H1 (cell line): ENCODE results near the gene PCCA.

ENCODE experiments used
- CEBPB ChIP-seq: IDR thresholded peaks from 2 replicates; pipeline ENCODE4 v1.6.1; 2012; ENCODE audit warnings: low read depth, low read length
- CHD1 ChIP-seq: IDR thresholded peaks from 2 replicates; pipeline ENCODE4 v1.6.1; 2012; ENCODE audit warnings: low read depth, low read length, improper control_type of control experiment
- CREB1 ChIP-seq: IDR thresholded peaks from 2 replicates; pipeline ENCODE4 v1.6.1; 2012; ENCODE audit warnings: inconsistent platforms
- CTCF ChIP-seq, 3 experiments: IDR thresholded peaks; 1 replicate in 2 of 3; 2 replicates in 1 of 3; pipeline versions ENCODE4 v1.5.1 to v1.6.1; 2011; ENCODE audit warnings: low read length in 3 of 3, mild to moderate bottlenecking in 3 of 3, inconsistent platforms in 2 of 3, low read depth in 1 of 3, moderate library complexity in 1 of 3; ENCODE audit not compliant: insufficient read depth in 1 of 3; ENCODE audit errors: control extremely low read depth in 1 of 3
- EP300 ChIP-seq, 2 experiments: IDR thresholded peaks; 1 replicate in 1 of 2; 2 replicates in 1 of 2; pipeline ENCODE4 v1.6.1; 2011 to 2012; ENCODE audit warnings: low read depth in 2 of 2, low read length in 2 of 2, mild to moderate bottlenecking in 2 of 2, borderline replicate concordance in 1 of 2, inconsistent platforms in 1 of 2, moderate library complexity in 1 of 2
- EZH2 ChIP-seq: fragments of 200-600 bp; sonication (generic); IDR thresholded peaks from 2 replicates; pipeline ENCODE4 v1.7.1; 2012; ENCODE audit warnings: low read depth, mild to moderate bottlenecking, moderate library complexity, low read length, inconsistent platforms; ENCODE audit not compliant: severe bottlenecking
- TBP ChIP-seq: IDR thresholded peaks from 2 replicates; pipeline ENCODE4 v1.6.1; 2011; ENCODE audit warnings: low read depth, low read length, improper control_type of control experiment
- ZNF274 ChIP-seq: IDR thresholded peaks from 2 replicates; pipeline ENCODE4 v1.7.0; 2012; ENCODE audit warnings: low read length, borderline replicate concordance; ENCODE audit errors: extremely low read depth

DNA sequence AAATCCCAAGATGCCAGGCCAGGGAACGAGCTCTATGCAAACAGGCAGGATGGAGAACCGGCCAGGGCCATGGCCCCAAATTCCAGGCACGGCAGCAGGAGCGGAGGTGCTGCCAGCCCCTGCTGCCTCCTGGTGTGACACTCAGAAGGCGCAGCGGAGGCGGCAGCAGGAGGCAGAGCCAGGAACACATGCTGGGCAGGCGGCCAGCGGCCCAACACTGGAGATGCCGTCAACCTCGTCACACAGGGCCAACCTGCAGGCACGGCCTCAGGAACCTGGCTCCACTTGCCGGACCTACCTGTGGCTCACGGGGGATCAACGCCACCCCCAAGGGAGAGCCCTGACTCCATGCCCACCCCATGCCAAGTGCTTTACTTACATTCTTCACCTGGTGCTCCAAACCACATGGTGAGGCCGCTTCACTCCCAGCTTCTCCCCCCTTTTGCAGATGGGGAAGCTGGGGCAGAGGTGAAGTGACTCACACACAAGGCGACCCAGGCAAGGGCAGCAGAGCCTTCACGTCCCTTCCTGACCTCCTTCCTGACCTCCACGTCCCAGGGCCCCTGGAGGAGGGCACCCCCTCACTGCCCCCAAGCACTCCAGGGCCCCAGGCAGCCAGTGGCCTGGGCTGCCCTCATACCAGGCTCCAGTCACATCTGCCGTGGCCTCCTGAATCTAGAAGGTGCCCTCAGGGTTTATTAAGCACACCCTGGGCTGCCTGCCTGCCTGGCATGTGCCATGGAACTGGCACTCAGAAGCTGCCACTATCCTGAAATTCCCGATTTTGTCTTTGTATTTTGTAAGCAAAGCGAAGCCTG is 456.2 kb downstream of the PCCA start:
- TF ChIP-seq CEBPB, result no peak
- no peak for TF ChIP-seq CTCF (IDR thresholded peaks at IDR 0.05; ENCODE audit: control extremely low read depth in 1 of 3, insufficient read depth in 1 of 3, low read depth in 1 of 3, low read length in 3 of 3)
- no peak for TF ChIP-seq EP300 (IDR thresholded peaks at IDR 0.05; ENCODE audit: borderline replicate concordance in 1 of 2, low read depth in 2 of 2, low read length in 2 of 2)
- TF ChIP-seq CREB1, result no peak
- TF ChIP-seq CHD1, result no peak
- no peak for TF ChIP-seq TBP
- no peak for TF ChIP-seq ZNF274
- no peak for TF ChIP-seq EZH2
